ENCODE data around the gene SPATA3. TPM values are rescaled to one million over a fixed set of nuclear protein-coding genes. Genes with fewer than 3 reads are reported as not detected.
"Not testable (repeated sequence)": the region's sequence is repeated elsewhere in the genome, so short reads cannot be mapped to it uniquely, and the experiment has no call there.

The SPATA3 gene
- polyA plus RNA-seq, 4 donors = not detected

DNA sequence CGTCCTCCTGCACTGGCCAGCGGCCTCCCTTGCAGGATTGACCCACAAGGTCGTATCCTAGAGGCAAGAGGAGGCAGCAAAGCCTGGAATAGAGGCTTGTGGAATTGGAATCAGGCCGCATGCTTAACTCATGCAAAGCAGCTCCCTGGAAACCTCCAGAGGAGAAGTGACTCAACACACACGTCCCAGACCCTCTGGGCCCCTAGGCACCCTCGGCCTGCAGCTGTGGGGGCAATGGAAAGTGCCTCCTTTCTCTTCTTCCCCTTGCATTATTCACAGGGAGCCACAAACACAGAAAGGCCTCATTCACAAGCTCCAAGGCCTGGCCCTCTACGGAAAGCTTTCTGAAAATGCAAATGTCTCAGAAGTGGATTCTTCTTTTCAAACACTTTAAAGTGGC lies 19.6 kb downstream of the SPATA3 start:
- Histone ChIP-seq H3K27ac (ENCODE audit: low read depth in 1 of 3, low read length in 2 of 3) (no peak overlapping the region), H3K4me3 (ENCODE audit: low read depth in 1 of 3, low read length in 3 of 3) (no peak overlapping the region), H3K36me3 (ENCODE audit: control insufficient read depth in 3 of 3, insufficient read depth in 2 of 3, low read depth in 1 of 3, low read length in 3 of 3) (no peaks in the 10 kb centered on the region), H3K27me3 (ENCODE audit: control insufficient read depth in 3 of 3, insufficient read depth in 3 of 3, low read length in 3 of 3) (peaks cover 0 to 3% (median 0%) of the 10 kb centered on the region in 3 donors), H3K4me1 (ENCODE audit: control insufficient read depth in 3 of 3, insufficient read depth in 2 of 3, low read depth in 1 of 3, low read length in 2 of 3) (no peaks in the 10 kb centered on the region), H3K9me3 (ENCODE audit: control insufficient read depth in 2 of 2, insufficient read depth in 1 of 2, low read depth in 1 of 2, low read length in 1 of 2) (no peaks in the 10 kb centered on the region)
- FAIRE-seq (no peak), DNase-seq (no peak)
- 76 to 83% (median 76%) methylated on average over 7 of the region's 7 CpGs for WGBS, 3 donors

GRCh38 chr2:231015926-231016325 lies 20.0 kb downstream of the SPATA3 start:
- FAIRE-seq (no peak), DNase-seq (no peak)
- Histone ChIP-seq H3K4me1 (ENCODE audit: control insufficient read depth in 3 of 3, insufficient read depth in 2 of 3, low read depth in 1 of 3, low read length in 2 of 3) (no peaks in the 10 kb centered on the region), H3K27ac (ENCODE audit: low read depth in 1 of 3, low read length in 2 of 3) (no peak overlapping the region), H3K36me3 (ENCODE audit: control insufficient read depth in 3 of 3, insufficient read depth in 2 of 3, low read depth in 1 of 3, low read length in 3 of 3) (no peaks in the 10 kb centered on the region), H3K9me3 (ENCODE audit: control insufficient read depth in 2 of 2, insufficient read depth in 1 of 2, low read depth in 1 of 2, low read length in 1 of 2) (no peaks in the 10 kb centered on the region), H3K4me3 (ENCODE audit: low read depth in 1 of 3, low read length in 3 of 3) (no peak overlapping the region), H3K27me3 (ENCODE audit: control insufficient read depth in 3 of 3, insufficient read depth in 3 of 3, low read length in 3 of 3) (peaks cover 0 to 3% (median 0%) of the 10 kb centered on the region in 3 donors)
- WGBS, 3 donors = 86 to 93% (median 88%) methylated on average over 3 of the region's 3 CpGs

DNA sequence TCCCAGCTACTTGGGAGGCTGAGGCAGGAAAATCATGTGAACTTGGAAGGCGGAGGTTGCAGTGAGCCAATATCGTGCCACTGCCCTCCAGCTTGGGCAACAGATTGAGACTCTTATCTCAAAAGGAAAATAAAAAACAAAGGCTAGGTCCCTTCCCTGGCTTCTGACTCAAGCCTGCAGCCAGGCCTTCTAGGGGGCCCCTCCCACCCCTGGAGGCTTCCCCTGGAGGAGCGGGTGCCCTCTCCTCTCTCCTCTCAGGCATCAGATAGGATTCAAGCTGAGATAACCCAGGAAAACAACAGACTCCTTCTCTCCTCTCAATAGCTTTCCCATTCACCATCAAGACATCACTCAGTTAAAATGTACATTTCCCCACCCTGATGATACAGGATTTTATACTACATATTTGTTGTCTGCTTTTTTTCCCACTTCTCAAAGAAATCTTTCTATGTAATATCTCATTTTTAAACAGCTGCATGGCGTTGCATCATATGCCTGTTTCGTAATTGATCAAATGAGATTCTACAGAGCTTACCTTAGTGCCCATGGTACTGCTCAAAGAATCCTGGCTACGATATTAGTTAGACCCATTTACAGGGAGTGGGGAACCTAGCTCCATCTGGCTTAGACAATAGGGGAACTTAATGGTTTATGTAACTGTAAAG lies 20.8 kb downstream of the SPATA3 start:
- peaks cover 0 to 3% (median 0%) of the 10 kb centered on the region in 3 donors for H3K27me3 ChIP-seq (ENCODE audit: control insufficient read depth in 3 of 3, insufficient read depth in 3 of 3, low read length in 3 of 3)
- DNase-seq = no peak
- no peak for FAIRE-seq
- no peaks in the 10 kb centered on the region for H3K36me3 ChIP-seq (ENCODE audit: control insufficient read depth in 3 of 3, insufficient read depth in 2 of 3, low read depth in 1 of 3, low read length in 3 of 3)
- no peaks in the 10 kb centered on the region for H3K4me1 ChIP-seq (ENCODE audit: control insufficient read depth in 3 of 3, insufficient read depth in 2 of 3, low read depth in 1 of 3, low read length in 2 of 3)
- H3K4me3 ChIP-seq (ENCODE audit: low read depth in 1 of 3, low read length in 3 of 3) = no peak overlapping the region
- no peak overlapping the region for H3K27ac ChIP-seq (ENCODE audit: low read depth in 1 of 3, low read length in 2 of 3)
- H3K9me3 ChIP-seq (ENCODE audit: control insufficient read depth in 2 of 2, insufficient read depth in 1 of 2, low read depth in 1 of 2, low read length in 1 of 2) = no peaks in the 10 kb centered on the region
- 31 to 77% (median 38%) methylated on average over 6 of the region's 6 CpGs for WGBS, 3 donors

DNA sequence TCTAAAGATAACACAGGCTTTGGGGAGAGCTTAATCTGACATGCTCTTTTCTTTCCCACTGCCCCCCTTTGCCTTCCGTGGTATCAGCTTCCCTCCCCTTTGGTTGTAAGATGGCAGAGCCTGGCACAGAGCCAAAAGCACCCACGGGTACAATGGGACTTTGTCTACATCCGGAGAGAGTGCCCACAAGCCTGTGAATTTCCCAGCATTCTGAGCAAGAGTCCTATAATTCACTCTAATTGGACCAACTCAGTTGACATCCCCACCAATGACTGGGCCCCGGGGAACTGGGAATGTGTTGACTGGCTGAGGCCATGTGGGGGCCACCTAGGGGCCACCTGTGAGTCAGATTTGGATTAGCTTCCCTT lies 21.3 kb downstream of the SPATA3 start:
- Histone ChIP-seq H3K9me3 (ENCODE audit: control insufficient read depth in 2 of 2, insufficient read depth in 1 of 2, low read depth in 1 of 2, low read length in 1 of 2) (no peaks in the 10 kb centered on the region), H3K27ac (ENCODE audit: low read depth in 1 of 3, low read length in 2 of 3) (no peak overlapping the region), H3K4me1 (ENCODE audit: control insufficient read depth in 3 of 3, insufficient read depth in 2 of 3, low read depth in 1 of 3, low read length in 2 of 3) (no peaks in the 10 kb centered on the region), H3K27me3 (ENCODE audit: control insufficient read depth in 3 of 3, insufficient read depth in 3 of 3, low read length in 3 of 3) (peaks cover 0 to 3% (median 0%) of the 10 kb centered on the region in 3 donors), H3K36me3 (ENCODE audit: control insufficient read depth in 3 of 3, insufficient read depth in 2 of 3, low read depth in 1 of 3, low read length in 3 of 3) (no peaks in the 10 kb centered on the region), H3K4me3 (ENCODE audit: low read depth in 1 of 3, low read length in 3 of 3) (no peak overlapping the region)
- WGBS, 3 donors = 23 to 35% (median 28%) methylated on average over 4 of the region's 4 CpGs
- DNase-seq (no peak), FAIRE-seq (no peak)

GRCh38 chr2:231018184-231018583 lies 22.3 kb downstream of the SPATA3 start:
- Histone ChIP-seq H3K27ac (ENCODE audit: low read depth in 1 of 3, low read length in 2 of 3) (no peak overlapping the region), H3K27me3 (ENCODE audit: control insufficient read depth in 3 of 3, insufficient read depth in 3 of 3, low read length in 3 of 3) (peaks cover 0 to 3% (median 0%) of the 10 kb centered on the region in 3 donors), H3K4me3 (ENCODE audit: low read depth in 1 of 3, low read length in 3 of 3) (no peak overlapping the region), H3K9me3 (ENCODE audit: control insufficient read depth in 2 of 2, insufficient read depth in 1 of 2, low read depth in 1 of 2, low read length in 1 of 2) (no peaks in the 10 kb centered on the region), H3K4me1 (ENCODE audit: control insufficient read depth in 3 of 3, insufficient read depth in 2 of 3, low read depth in 1 of 3, low read length in 2 of 3) (no peaks in the 10 kb centered on the region), H3K36me3 (ENCODE audit: control insufficient read depth in 3 of 3, insufficient read depth in 2 of 3, low read depth in 1 of 3, low read length in 3 of 3) (no peaks in the 10 kb centered on the region)
- DNase-seq (no peak), FAIRE-seq (no peak)
- WGBS, 3 donors = 88 to 100% (median 91%) methylated on average over 3 of the region's 3 CpGs

- not testable (repeated sequence) for FAIRE-seq; DNase-seq; H3K9me3 ChIP-seq (ENCODE audit: control insufficient read depth in 2 of 2, insufficient read depth in 1 of 2, low read depth in 1 of 2, low read length in 1 of 2); H3K4me1 ChIP-seq (ENCODE audit: control insufficient read depth in 3 of 3, insufficient read depth in 2 of 3, low read depth in 1 of 3, low read length in 2 of 3); H3K36me3 ChIP-seq (ENCODE audit: control insufficient read depth in 3 of 3, insufficient read depth in 2 of 3, low read depth in 1 of 3, low read length in 3 of 3); H3K27ac ChIP-seq (ENCODE audit: low read depth in 1 of 3, low read length in 2 of 3); H3K4me3 ChIP-seq (ENCODE audit: low read depth in 1 of 3, low read length in 3 of 3); H3K27me3 ChIP-seq (ENCODE audit: control insufficient read depth in 3 of 3, insufficient read depth in 3 of 3, low read length in 3 of 3)
- WGBS, 3 donors = 93 to 98% (median 97%) methylated on average over 3 of the region's 3 CpGs
These were observed 29.1 kb downstream of the SPATA3 start for GRCh38 chr2:231025059-231025458.

DNA sequence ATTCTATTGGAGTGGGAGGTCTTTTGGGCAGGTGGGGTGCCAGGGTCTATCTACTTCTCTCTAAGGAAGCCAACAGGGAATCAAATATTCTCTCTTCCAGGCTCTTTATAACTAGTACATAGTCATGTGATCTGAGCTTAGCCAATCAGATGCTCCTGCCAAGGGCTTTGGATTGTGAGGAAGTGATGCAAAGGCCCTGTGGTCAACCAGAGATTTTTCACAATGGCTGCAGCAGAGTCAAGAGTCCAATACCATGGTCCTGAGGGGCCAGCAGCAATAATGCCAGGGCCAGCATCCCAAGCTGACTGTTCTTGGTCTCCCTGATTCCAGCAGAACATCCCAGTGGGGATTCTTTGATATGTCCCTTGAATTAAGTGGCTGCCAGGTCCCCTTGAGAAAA lies 33.0 kb downstream of the SPATA3 start:
- Histone ChIP-seq H3K36me3 (ENCODE audit: control insufficient read depth in 3 of 3, insufficient read depth in 2 of 3, low read depth in 1 of 3, low read length in 3 of 3) (no peaks in the 10 kb centered on the region), H3K27me3 (ENCODE audit: control insufficient read depth in 3 of 3, insufficient read depth in 3 of 3, low read length in 3 of 3) (no peaks in the 10 kb centered on the region), H3K27ac (ENCODE audit: low read depth in 1 of 3, low read length in 2 of 3) (no peak overlapping the region), H3K4me1 (ENCODE audit: control insufficient read depth in 3 of 3, insufficient read depth in 2 of 3, low read depth in 1 of 3, low read length in 2 of 3) (peaks cover 0 to 22% (median 0%) of the 10 kb centered on the region in 3 donors), H3K4me3 (ENCODE audit: low read depth in 1 of 3, low read length in 3 of 3) (no peak overlapping the region), H3K9me3 (ENCODE audit: control insufficient read depth in 2 of 2, insufficient read depth in 1 of 2, low read depth in 1 of 2, low read length in 1 of 2) (peaks cover 0 to 2% of the 10 kb centered on the region in 2 donors)
- FAIRE-seq (no peak), DNase-seq (no peak)

DNA sequence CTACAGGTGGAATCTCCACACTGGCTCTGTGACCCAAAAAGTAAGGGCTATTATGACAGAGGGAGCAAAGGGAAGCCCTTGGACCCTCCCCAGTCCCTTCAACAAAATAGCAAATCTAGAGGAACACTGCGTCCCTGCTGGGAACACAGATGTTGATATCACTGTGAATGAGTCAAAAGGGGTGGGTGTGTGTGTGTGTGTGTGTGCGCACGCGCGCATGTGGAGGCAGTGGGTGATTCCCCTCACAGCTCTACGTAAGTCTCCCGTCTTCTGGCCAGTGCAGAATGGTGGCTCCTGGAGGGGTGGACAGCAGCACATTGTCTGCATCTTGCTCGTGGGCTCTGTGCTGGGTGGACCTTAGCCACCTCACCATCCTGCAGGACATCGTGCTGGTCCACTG lies 33.6 kb downstream of the SPATA3 start:
- no peak for FAIRE-seq
- no peak for DNase-seq
- Histone ChIP-seq H3K4me1 (ENCODE audit: control insufficient read depth in 3 of 3, insufficient read depth in 2 of 3, low read depth in 1 of 3, low read length in 2 of 3) (peaks cover 0 to 27% (median 0%) of the 10 kb centered on the region in 3 donors), H3K9me3 (ENCODE audit: control insufficient read depth in 2 of 2, insufficient read depth in 1 of 2, low read depth in 1 of 2, low read length in 1 of 2) (peaks cover 0 to 2% of the 10 kb centered on the region in 2 donors), H3K36me3 (ENCODE audit: control insufficient read depth in 3 of 3, insufficient read depth in 2 of 3, low read depth in 1 of 3, low read length in 3 of 3) (no peaks in the 10 kb centered on the region), H3K4me3 (ENCODE audit: low read depth in 1 of 3, low read length in 3 of 3) (no peak overlapping the region), H3K27me3 (ENCODE audit: control insufficient read depth in 3 of 3, insufficient read depth in 3 of 3, low read length in 3 of 3) (no peaks in the 10 kb centered on the region), H3K27ac (ENCODE audit: low read depth in 1 of 3, low read length in 2 of 3) (no peak overlapping the region)
- WGBS, 3 donors = 84 to 90% (median 89%) methylated on average over 9 of the region's 9 CpGs

- Histone ChIP-seq H3K36me3 (ENCODE audit: control insufficient read depth in 3 of 3, insufficient read depth in 2 of 3, low read depth in 1 of 3, low read length in 3 of 3) (no peaks in the 10 kb centered on the region), H3K27me3 (ENCODE audit: control insufficient read depth in 3 of 3, insufficient read depth in 3 of 3, low read length in 3 of 3) (no peaks in the 10 kb centered on the region), H3K4me1 (ENCODE audit: control insufficient read depth in 3 of 3, insufficient read depth in 2 of 3, low read depth in 1 of 3, low read length in 2 of 3) (peaks cover 0 to 33% (median 0%) of the 10 kb centered on the region in 3 donors), H3K27ac (ENCODE audit: low read depth in 1 of 3, low read length in 2 of 3) (no peak overlapping the region), H3K4me3 (ENCODE audit: low read depth in 1 of 3, low read length in 3 of 3) (no peak overlapping the region), H3K9me3 (ENCODE audit: control insufficient read depth in 2 of 2, insufficient read depth in 1 of 2, low read depth in 1 of 2, low read length in 1 of 2) (peaks cover 0 to 2% of the 10 kb centered on the region in 2 donors)
- WGBS, 3 donors = 79 to 94% (median 84%) methylated on average over 3 of the region's 3 CpGs
- DNase-seq = no peak
- no peak for FAIRE-seq
These were observed 34.8 kb downstream of the SPATA3 start for GRCh38 chr2:231030725-231031124.

Measured in small intestine (tissue), 7 donors.